GM18858 (cell line): Measurements from ENCODE around the gene PRSS16.
"Not testable (repeated sequence)": the region's sequence is repeated elsewhere in the genome, so short reads cannot be mapped to it uniquely, and the experiment has no call there.

Source experiments
- ATAC-seq: cut with Tn5 transposase; IDR thresholded peaks from one replicate; pipeline ENCODE4 v1.9.1; 2021; ENCODE audit not compliant: unreplicated experiment

The PRSS16 gene

DNA sequence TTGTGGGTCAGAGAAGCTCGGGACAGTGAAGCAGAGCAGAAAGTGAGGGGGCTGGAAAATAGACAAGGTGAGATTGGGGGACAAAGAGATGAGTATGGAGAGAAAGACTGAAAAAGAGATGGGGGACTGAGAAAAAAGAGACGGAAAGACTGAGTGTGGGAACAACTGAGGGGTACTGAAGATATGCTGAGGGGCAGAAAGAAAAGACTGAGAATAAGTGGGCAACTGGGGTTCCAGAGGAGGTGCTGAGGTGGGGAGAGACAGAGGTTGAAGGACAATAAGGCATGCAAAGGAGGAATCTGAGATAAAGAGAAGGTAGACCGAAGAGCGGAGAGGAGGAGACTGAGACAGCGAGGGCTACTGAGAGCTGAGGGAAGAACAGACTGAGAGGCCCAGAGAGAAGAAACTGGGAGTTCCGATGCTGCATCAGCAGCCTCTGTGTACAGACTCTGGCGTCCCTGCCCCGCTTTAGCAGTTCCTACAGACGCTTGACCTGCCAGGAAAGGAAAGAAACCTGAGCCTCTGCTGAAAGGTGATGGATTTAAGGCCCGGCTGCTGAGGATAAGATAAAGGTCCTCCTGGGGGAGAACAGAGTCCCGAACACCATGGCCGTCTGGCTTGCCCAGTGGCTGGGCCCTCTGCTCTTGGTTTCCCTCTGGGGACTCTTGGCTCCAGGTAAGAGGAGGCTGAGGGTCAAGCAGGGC, at the start of gene PRSS16:
Gene PRSS16, plus strand, starts transcription at position 569 of the 704 bp plus-strand sequence. Its CDS starts 37 bp downstream, at position 606.
- no peak for ATAC-seq

GRCh38 chr6:27205375-27206278, 41.9 kb upstream of the PRSS16 start:
- no peak for ATAC-seq

GRCh38 chr6:27206806-27207205, 40.7 kb upstream of the PRSS16 start:
- no peak for ATAC-seq

DNA sequence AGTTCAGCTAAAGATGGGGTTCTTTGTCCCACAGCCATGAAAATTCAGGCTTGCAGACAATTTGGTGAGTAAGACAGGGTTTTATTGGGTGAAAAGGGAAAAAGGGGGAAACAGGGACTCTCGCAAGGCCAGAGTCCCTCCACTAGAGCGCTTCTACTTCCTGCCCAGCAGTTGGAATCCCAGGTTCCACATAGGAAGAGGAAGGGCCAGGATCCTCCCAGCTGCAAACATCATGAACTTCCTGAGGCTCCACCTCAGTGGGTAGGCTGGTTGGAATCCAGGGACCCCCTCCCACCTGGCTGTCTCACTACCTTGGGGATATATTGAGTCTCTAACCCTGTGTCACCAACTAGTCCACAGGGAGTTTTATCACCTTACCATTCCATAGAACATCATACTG, 39.5 kb upstream of the PRSS16 start:
- no peak for ATAC-seq

- no peak for ATAC-seq
Observed at GRCh38 chr6:27209196-27209595, 38.3 kb upstream of the PRSS16 start.

DNA sequence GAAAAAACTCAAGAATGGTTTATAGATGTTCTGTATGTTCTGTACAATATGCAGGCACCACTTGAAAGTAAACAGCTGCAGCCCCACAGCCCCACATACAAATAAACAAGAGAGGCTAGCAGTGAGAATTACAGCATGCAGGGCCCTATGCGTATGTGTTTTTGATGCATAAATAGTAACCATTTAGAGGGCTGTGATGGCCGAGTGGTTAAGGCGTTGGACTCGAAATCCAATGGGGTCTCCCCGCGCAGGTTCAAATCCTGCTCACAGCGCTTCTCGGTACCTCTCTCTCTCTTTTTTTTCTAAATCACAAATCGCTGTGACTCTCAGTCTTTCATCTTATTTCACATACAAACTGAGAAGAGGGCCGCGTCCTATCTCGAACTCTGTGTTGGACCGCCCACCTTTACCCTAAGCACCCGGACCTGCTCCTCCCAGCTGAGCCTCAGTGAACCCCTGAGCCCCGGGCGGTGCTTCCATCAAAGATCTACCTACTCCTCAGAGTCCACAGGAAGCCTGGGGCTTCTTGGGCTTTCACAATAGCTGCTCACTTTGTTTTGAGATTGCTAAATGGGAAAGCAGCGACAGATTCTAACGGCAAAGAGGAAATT, 37.7 kb upstream of the PRSS16 start:
- no peak for ATAC-seq

GRCh38 chr6:27213091-27213517, 34.4 kb upstream of the PRSS16 start:
- ATAC-seq, result not testable (repeated sequence)

GRCh38 chr6:27213544-27214125, 33.9 kb upstream of the PRSS16 start:
- ATAC-seq, result no peak

- no peak for ATAC-seq
Observed at GRCh38 chr6:27214126-27214601, 33.3 kb upstream of the PRSS16 start.

DNA sequence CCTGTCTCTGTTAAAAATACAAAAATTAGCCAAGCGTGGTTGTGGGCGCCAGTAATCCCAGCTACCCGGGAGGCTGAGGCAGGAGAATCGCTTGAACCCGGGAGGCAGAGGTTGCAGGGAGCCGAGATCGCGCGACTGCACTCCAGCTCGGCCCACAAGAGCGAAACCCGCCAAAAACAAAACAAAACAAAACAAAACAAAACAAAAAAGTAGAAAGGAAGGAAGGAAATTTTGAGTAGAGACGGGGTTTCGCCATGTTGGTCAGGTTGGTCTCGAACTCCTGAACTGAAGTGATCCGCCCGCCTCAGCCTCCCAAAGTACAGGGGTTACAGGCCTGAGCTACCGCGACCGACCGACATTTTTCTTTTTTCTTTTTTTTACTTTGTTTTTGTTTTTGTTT, 30.6 kb upstream of the PRSS16 start:
- ATAC-seq, result no peak

GRCh38 chr6:27222971-27223370, 24.5 kb upstream of the PRSS16 start:
- ATAC-seq, result not testable (repeated sequence)

- ATAC-seq, result no peak
Observed at GRCh38 chr6:27224729-27225128, 22.8 kb upstream of the PRSS16 start.

DNA sequence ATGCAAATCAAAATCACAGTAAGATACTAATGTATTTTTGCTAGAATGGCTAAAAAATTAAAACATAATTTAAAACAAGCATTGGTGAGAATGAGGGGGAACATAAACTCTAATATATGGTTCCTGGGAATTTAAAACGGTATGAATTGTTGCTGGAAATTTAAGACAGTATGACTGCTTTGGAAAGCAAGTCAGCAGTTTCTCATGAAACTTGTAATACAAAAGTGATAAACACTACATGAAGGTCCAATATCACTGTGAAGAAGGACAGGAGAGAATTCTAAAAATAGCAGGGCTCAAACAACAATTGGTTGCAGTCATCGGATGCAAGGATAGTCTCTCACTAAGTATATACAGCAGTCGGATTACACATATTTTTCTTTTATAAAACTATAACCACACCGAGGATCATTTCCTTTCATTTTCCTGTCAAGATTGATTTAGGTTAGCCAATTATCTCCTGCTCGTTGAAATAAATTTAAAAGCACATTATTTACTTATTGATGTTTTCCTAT, 18.5 kb upstream of the PRSS16 start:
- no peak for ATAC-seq

DNA sequence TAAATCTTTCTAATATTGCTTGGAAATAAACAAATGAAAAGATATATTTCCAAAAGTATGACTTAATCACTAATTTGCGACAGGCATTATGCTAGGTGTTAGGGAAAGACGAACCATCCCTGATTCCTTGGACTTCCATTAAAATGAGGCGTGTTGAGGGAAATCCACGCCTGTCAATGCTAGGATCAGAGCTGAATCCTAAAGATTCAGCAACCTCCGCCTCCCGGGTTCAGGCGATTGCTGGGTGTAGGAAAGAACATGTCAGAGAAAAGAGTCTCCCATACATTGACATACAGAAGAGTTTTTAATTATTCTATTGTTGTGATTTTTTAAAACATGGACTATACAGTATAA, 16.8 kb upstream of the PRSS16 start:
- ATAC-seq, result no peak

DNA sequence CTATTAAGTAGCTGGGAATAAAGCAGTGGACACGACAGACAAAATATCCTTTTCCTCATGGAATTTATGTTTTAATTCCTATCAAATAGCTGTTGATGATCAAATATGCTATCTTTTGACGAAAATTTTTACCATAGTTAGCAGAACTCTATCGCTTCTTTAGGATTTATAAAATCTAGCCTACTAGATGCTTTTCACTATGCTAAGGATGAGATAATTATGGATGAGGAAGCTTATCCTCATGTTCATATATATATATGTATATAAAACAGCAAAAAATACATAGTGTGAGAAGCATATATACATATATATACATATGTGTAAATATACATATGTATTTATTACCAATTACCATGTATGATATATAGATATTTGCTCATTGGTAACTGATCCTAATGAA, 12.9 kb upstream of the PRSS16 start:
- no peak for ATAC-seq

DNA sequence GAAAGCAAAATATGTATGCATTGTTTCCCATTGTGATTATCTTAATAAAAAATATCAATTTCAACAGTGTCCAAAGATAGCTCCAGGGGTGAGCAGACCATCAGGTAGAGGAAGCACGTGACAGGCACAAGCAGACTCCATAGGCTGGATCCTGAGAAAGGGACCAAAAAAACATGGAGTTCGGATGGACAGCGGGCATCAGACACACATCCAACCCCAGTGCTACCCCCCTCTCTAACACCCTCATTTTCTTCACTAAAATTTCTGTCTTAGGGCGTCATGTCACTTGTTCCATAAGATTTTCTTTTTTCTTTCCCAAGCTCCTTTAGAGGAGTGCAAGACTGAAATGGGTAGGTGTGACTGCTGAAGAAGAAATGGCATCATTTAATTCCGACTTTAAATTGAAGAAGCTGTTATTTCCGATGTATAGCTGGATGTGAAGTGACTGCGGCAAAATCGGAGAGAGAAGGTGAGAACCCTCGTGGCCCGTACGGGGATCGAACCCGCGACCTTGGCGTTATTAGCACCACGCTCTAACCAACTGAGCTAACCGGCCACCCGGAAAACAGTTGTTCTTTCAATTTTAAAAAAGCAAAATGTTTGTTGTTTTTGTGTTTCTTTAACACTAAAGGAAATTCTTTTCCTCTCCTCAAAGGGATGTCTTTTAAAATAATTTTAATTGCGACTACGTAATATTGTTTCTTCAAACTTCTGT, 10.3 kb upstream of the PRSS16 start:
- ATAC-seq, result no peak

- ATAC-seq, result no peak
Observed at GRCh38 chr6:27238010-27238983, 9.2 kb upstream of the PRSS16 start.

- no peak for ATAC-seq
Observed at GRCh38 chr6:27239258-27239657, 8.2 kb upstream of the PRSS16 start.

- ATAC-seq, result no peak
Observed at GRCh38 chr6:27241443-27241842, 6.1 kb upstream of the PRSS16 start.
